ENCODE results near the gene AQP3.
"Not testable (repeated sequence)": the region's sequence is repeated elsewhere in the genome, so short reads cannot be mapped to it uniquely, and the experiment has no call there.

The AQP3 gene

GRCh38 chr9:33464045-33464636 is 16.7 kb upstream of the AQP3 start:
- DNase-seq: no peak

DNA sequence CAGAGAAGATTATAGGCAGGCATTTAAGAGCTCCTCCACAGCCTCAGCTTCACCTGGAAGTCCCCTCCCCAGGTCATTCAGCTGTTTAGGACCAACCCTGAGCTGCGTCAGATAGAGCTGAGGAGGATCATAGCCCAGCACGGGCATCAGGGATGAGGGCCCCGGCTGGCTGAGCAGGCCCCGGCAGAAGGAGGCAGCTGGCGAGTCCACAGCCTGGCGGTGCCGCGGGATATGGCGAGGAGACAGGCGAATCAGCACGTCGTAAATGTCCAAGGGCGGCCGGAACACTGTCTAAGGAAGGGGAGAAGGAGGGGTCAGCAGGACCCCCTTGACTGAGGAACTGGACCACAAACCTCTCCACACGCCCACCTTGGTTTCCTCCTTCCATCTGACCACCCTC is 15.8 kb upstream of the AQP3 start:
- no peak for DNase-seq

GRCh38 chr9:33461492-33461891 is 14.1 kb upstream of the AQP3 start:
- DNase-seq: no peak

GRCh38 chr9:33460854-33461253 is 13.5 kb upstream of the AQP3 start:
- DNase-seq: no peak

DNA sequence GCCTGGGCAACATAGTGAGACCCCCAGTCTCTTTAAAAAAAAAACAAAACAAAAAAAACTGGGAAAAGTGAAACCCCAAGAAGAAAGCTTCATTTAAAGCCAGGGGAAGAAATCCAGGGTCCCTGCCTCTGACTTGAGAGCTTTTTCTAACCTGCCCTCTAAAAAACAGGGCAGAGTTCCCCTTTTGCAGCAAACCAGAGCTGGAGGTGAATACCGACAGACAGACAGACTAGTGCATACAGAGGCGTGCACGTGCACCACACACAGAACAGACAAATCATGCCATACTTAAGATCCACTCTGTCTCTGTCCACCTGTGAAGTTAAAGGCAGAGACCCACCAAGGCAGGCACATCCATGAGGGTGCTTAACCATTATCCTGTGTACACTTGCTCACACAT is 11.7 kb upstream of the AQP3 start:
- DNase-seq: no peak

GRCh38 chr9:33458444-33458843 is 11.1 kb upstream of the AQP3 start:
- DNase-seq: no peak

DNA sequence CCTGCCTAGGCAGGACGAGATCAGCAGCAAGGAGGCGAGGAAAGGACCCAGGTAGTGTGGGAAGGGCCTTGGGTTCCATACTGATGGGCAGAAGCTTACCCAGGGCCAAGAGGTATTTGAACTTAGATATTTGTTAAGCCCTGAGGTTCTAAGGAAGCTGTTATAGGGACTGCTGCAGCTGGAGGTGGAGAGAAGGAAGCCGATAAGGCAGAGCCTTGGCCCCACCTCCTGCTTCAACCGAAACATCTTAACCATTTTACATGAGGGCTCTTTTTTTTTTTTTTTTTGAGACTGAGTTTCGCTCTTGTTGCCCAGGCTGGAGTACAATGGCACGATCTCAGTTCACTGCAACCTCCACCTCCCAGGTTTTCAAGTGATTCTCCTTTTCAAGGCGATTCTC is 8.6 kb upstream of the AQP3 start:
- DNase-seq: no peak

GRCh38 chr9:33455456-33455855 is 8.1 kb upstream of the AQP3 start:
- not testable (repeated sequence) for DNase-seq

DNA sequence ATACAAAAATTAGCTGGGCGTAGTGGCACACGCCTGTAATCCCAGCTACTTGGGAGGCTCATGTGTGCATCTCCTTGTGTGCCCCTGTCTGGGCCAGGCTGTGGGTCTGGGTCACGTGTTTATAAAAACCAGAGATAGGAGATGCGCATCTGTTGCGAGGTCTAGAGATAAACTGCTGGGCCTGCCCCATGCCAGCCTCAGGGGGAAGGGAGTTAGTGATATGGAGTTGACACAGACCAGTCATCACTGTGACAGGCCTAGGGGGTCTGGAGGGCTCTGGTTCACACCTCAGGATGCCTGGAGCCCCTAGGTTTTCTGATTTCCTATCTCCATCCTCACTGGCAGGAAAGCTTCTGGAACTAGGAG is 7.3 kb upstream of the AQP3 start:
- not testable (repeated sequence) for DNase-seq

- DNase-seq: no peak
Measured at GRCh38 chr9:33453999-33454660, 6.7 kb upstream of the AQP3 start.

- DNase-seq: no peak
Measured at GRCh38 chr9:33453286-33453860, 6.0 kb upstream of the AQP3 start.

DNA sequence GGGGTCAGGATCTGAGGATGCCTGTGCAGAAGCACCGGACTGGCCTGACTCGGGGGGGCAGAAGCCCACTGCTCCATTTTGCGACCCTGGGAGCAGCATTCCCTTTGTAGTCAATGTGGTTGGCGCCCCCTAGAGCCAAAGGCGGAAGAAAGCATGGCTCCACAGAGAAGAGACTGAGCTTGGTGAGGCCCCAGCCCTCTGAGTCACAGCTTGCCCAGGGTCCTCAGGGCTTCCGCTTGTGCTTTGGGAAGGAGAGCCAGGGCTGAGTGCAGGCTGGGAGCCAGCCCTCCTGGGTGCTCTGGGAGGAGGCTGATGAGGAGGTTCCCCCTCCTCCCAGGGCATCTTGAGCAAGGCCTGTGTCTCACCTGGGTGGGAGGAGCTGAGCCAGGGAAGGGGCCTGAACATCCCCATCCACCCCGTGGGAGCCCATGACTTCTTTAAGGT is 5.5 kb upstream of the AQP3 start:
- peak; percentile 42 for DNase-seq

DNA sequence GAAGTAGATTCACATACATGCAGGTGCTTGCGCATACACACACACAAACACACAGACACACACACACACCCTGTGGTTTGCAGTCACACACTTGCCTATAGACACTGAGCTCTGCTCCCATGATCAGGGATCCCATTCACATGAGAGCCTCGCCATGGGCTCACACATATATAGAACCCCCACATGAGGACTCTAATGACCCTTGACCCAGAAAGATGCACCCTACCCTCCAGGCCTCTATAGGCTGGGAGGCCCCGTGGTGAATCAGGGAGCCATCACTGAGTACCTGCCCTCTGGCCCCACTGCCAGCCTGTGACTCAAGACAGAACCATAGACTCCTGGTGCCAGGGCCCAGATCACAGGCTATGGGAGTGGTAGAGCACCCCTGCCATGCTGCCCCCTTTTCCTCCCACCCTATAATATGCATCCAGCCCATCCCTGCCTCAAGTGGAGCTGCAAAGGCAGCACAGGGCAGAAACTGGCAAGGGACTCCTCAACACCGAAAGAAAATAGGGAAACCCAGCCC is 3.3 kb upstream of the AQP3 start:
- no peak for DNase-seq

GRCh38 chr9:33449715-33450114 is 2.3 kb upstream of the AQP3 start:
- no peak for DNase-seq

GRCh38 chr9:33447799-33448553 is 583 bp upstream of the AQP3 start:
- no peak for DNase-seq

GRCh38 chr9:33446240-33446945 is 1.0 kb downstream of the AQP3 start:
- no peak for DNase-seq

- DNase-seq: no peak
Measured at GRCh38 chr9:33445389-33446239, 1.8 kb downstream of the AQP3 start.

GRCh38 chr9:33443464-33444154 is 3.8 kb downstream of the AQP3 start:
- no peak for DNase-seq

DNA sequence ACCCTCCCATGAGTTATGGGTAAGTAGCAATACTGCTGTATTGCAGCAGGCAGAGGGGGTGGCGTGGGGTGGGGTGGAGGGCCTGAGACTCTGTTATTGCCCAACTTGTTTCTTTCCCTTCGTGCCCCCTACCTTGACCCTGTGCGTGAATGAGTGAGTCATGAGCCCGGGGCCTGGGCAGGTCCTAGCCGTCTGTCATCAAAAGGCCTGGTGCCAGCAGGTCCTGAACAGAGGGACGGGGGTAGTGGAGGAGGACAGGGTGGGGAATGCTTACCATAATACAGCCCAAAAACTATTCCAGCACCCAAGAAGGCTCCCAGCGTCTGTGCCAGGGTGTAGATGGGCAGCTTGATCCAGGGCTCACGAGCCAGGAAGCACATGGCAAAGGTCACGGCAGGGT is 4.3 kb downstream of the AQP3 start:
- DNase-seq: no peak

GRCh38 chr9:33442125-33442524 is 5.3 kb downstream of the AQP3 start:
- no peak for DNase-seq

GRCh38 chr9:33440609-33441008 is 6.8 kb downstream of the AQP3 start:
- DNase-seq: no peak
